Osteocyte (in vitro differentiated cells): ENCODE measurements around the gene SIPA1L3. TPM values are rescaled to one million over a fixed set of nuclear protein-coding genes. Genes with fewer than 3 reads are reported as not detected.
A peak's percentile ranks its signal among the peaks of the same experiment; 100 is the strongest.

Source experiments
- DNase-seq: peaks from one replicate; pipeline ENCODE4 v3.0.0; 2021; ENCODE audit warnings: mixed read lengths; ENCODE audit not compliant: unreplicated experiment; ENCODE audit errors: extremely low spot score
- H3K27ac Mint-ChIP-seq: one replicate; pipeline ENCODE4 v1.8.0; 2021; ENCODE audit warnings: mild to moderate bottlenecking, mixed read lengths; ENCODE audit not compliant: unreplicated experiment
- H3K27me3 Mint-ChIP-seq: one replicate; pipeline ENCODE4 v1.8.0; 2021; ENCODE audit warnings: mixed read lengths; ENCODE audit not compliant: unreplicated experiment
- H3K36me3 Mint-ChIP-seq: one replicate; pipeline ENCODE4 v1.8.0; 2021; ENCODE audit warnings: mixed read lengths; ENCODE audit not compliant: unreplicated experiment
- H3K4me1 Mint-ChIP-seq: one replicate; pipeline ENCODE4 v1.8.0; 2021; ENCODE audit warnings: mixed read lengths; ENCODE audit not compliant: unreplicated experiment
- H3K4me3 Mint-ChIP-seq: one replicate; pipeline ENCODE4 v1.8.0; 2021; ENCODE audit warnings: mild to moderate bottlenecking, moderate library complexity, mixed read lengths; ENCODE audit not compliant: unreplicated experiment
- H3K9me3 Mint-ChIP-seq: one replicate; pipeline ENCODE4 v1.8.0; 2021; ENCODE audit warnings: mixed read lengths; ENCODE audit not compliant: unreplicated experiment
- CTCF ChIP-seq: fragments of 200-600 bp; sonication (generic); IDR thresholded peaks from 2 replicates; pipeline ENCODE4 v1.5.0; 2021; ENCODE audit warnings: antibody characterized with exemption, mild to moderate bottlenecking, moderate library complexity
- total RNA-seq: library from RNA; stranded (reverse); gene quantifications from 2 replicates; pipeline ENCODE4 v1.2.1, GENCODE V29; 2021

Gene SIPA1L3
- total RNA-seq, 1 donor from 2014 or later, result 27.1 TPM

GRCh38 chr19:38231918-38232317 lies 324.9 kb downstream of the SIPA1L3 start:
- no peak for DNase-seq
- TF ChIP-seq CTCF, result no peak
- H3K27ac Mint-ChIP-seq, result no peak overlapping the region
- H3K4me3 Mint-ChIP-seq, result no peak overlapping the region
- H3K27me3 Mint-ChIP-seq, result peaks cover 5% of the 10 kb centered on the region
- no peaks in the 10 kb centered on the region for H3K9me3 Mint-ChIP-seq
- H3K4me1 Mint-ChIP-seq, result peaks cover 14% of the 10 kb centered on the region
- no peaks in the 10 kb centered on the region for H3K36me3 Mint-ChIP-seq

- no peaks in the 10 kb centered on the region for H3K9me3 Mint-ChIP-seq
- no peak overlapping the region for H3K4me3 Mint-ChIP-seq
- DNase-seq, result peak; percentile 92
- TF ChIP-seq CTCF, result peak; percentile 88
- H3K27ac Mint-ChIP-seq, result no peak overlapping the region
- peaks cover 5% of the 10 kb centered on the region for H3K27me3 Mint-ChIP-seq
- H3K36me3 Mint-ChIP-seq, result no peaks in the 10 kb centered on the region
- peaks cover 4% of the 10 kb centered on the region for H3K4me1 Mint-ChIP-seq
Observed at GRCh38 chr19:38233740-38234251, 326.8 kb downstream of the SIPA1L3 start.

- no peak for TF ChIP-seq CTCF
- H3K27me3 Mint-ChIP-seq, result peaks cover 5% of the 10 kb centered on the region
- H3K4me1 Mint-ChIP-seq, result peaks cover 2% of the 10 kb centered on the region
- no peaks in the 10 kb centered on the region for H3K9me3 Mint-ChIP-seq
- H3K36me3 Mint-ChIP-seq, result no peaks in the 10 kb centered on the region
- no peak overlapping the region for H3K4me3 Mint-ChIP-seq
- DNase-seq, result no peak
- no peak overlapping the region for H3K27ac Mint-ChIP-seq
Observed at GRCh38 chr19:38234615-38235014, 327.6 kb downstream of the SIPA1L3 start.

GRCh38 chr19:38239816-38240215 lies 332.8 kb downstream of the SIPA1L3 start:
- no peak for DNase-seq
- no peak overlapping the region for H3K4me3 Mint-ChIP-seq
- H3K9me3 Mint-ChIP-seq, result no peaks in the 10 kb centered on the region
- H3K36me3 Mint-ChIP-seq, result no peaks in the 10 kb centered on the region
- peaks cover 7% of the 10 kb centered on the region for H3K4me1 Mint-ChIP-seq
- TF ChIP-seq CTCF, result no peak
- H3K27ac Mint-ChIP-seq, result no peak overlapping the region
- no peaks in the 10 kb centered on the region for H3K27me3 Mint-ChIP-seq

GRCh38 chr19:38243279-38243673 lies 336.3 kb downstream of the SIPA1L3 start:
- Mint-ChIP-seq H3K36me3 (no peaks in the 10 kb centered on the region), H3K27ac (no peak overlapping the region), H3K9me3 (no peaks in the 10 kb centered on the region), H3K27me3 (no peaks in the 10 kb centered on the region), H3K4me3 (peak overlapping the region; percentile 76), H3K4me1 (peaks cover 17% of the 10 kb centered on the region)
- no peak for DNase-seq
- no peak for TF ChIP-seq CTCF
